NCI-H1694 (cell line): ENCODE measurements around the gene RDM1.
"Not testable (repeated sequence)": the region's sequence is repeated elsewhere in the genome, so short reads cannot be mapped to it uniquely, and the experiment has no call there.

Source experiments
- DNase-seq: peaks from one replicate; lab custom pipeline; 2025; lab: John Stamatoyannopoulos, UW

RDM1 gene

GRCh38 chr17:35898283-35899070 lies 32.1 kb downstream of the RDM1 start:
- DNase-seq = no peak

DNA sequence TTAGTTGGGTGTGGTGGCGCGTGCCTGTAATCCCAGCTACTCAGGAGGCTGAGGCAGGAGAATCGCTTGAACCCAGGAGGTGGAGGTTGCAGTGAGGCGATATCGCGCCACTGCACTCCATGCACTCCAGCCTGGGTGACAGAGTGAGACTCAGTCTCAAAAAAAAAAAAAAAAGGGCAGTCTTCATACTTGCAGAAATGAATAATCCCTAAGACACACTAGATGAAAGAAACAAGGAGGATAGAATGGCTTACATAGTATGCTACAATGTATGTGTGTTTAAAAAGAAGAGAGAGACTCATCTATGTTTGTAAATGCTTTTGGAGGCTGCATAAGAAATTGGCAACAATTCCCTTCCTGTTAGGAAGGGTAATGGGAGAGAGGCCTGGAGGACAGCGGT lies 32.8 kb downstream of the RDM1 start:
- not testable (repeated sequence) for DNase-seq

- DNase-seq = no peak
These were observed 34.7 kb downstream of the RDM1 start for GRCh38 chr17:35895636-35896587.

GRCh38 chr17:35894206-35894605 lies 36.4 kb downstream of the RDM1 start:
- no peak for DNase-seq

DNA sequence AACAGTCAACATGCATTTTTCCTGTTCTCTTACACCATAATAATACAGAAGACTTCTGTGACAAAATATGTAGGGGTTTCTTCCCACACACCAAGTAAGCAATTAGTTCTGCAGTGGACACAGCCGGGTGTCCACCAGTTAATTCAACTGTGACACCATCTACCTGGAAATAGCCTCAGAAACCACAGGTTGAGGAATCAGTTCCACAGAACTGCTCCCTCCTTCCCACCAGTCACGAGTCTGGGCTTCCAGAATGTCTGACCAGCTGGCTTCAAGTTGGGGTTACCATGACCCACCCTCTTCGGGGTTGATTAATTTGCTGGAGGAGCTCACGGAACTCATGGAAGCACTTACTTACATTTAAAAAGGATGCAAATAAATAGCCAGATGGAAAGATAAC lies 36.8 kb downstream of the RDM1 start:
- DNase-seq = no peak

DNA sequence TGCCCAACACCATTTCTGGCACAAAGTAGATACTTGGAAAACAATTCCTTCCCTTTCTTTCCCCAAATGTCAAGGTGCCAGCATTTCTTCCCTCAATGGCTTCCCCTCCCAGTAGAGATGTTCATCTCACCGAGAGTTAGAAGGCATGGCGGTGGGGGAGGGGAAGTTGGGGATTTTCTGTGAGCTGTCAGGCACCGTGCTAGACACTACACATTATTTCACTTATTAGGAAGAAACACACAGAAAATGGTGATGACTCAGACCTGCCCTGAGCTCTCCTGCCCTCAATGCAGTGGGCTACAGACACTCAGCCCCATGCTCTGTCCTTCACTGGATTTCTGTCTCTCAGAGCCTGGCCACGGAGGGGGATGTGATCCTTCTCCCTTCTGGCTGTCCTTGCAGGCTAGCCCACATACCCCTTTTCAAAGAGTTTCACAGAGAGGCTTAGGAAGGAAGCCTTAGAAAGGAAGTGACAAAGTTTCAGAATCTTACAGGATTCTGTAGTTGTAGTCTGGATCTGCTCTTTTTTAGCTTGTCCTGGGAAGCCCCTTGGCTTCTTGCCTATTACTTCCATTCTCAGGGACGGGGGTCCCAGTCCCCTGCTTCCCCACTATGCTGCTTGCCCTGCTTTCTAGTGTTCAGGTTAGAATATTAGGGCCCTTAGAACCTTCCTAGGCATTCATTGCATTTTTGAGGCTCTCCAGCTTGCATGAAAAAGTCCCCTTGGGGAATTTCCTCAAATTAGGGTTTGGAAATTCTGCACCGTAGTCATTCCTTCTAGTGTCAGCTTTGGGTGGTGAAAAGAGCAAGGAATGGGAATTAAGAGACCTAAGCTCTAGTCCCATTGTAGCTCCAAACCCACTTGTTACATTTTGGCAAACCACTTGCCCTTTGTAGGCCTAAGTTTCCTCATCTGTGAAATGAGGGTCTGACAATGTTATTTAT lies 38.2 kb downstream of the RDM1 start:
- DNase-seq = no peak

- DNase-seq = no peak
These were observed 39.3 kb downstream of the RDM1 start for GRCh38 chr17:35891269-35891668.

DNA sequence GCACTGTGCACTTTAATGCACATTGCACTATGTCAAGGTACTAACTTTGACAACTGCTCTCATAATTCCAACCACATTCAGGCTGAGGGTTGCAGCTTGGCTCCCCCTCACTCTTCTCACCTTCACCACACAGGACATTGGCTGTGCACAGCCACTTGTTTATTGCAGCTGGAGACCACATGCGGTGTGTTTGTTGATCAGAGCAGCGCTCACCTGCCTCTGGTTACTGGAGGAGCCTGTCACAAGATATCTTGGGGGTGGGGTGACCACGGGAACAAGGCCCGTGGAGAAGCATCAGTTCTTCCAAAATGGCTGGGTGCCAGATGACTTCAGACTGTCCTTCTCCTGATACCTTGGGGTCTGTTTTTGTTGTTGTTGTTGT lies 39.8 kb downstream of the RDM1 start:
- no peak for DNase-seq

- DNase-seq = peak; percentile 81
These were observed 40.5 kb downstream of the RDM1 start for GRCh38 chr17:35889818-35890773.

GRCh38 chr17:35889241-35889640 lies 41.3 kb downstream of the RDM1 start:
- DNase-seq = no peak

GRCh38 chr17:35879773-35880654 lies 50.6 kb downstream of the RDM1 start, which contains the start of gene CCL5:
Gene CCL5, minus strand, starts transcription at chr17:35880360.
- no peak for DNase-seq

- no peak for DNase-seq
These were observed 52.2 kb downstream of the RDM1 start for GRCh38 chr17:35878361-35878760.

GRCh38 chr17:35877345-35878029 lies 53.1 kb downstream of the RDM1 start:
- DNase-seq = no peak

- DNase-seq = no peak
These were observed 54.0 kb downstream of the RDM1 start for GRCh38 chr17:35876534-35876933.

DNA sequence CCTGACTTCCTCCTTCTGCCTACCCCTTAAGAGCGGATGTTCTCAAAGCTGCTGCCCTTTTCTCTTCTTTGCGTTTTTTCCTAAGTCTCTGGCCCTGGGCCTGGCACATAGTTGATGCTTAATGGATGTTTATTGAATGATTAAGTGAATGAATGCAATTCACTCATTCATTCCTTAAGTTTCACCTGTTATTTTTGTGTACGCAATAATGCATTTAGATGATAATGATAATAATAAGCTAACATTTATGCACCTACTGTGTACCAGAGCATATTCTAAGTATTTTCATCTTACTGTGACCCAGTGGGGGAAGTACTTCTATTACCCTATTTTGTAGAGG lies 54.8 kb downstream of the RDM1 start:
- no peak for DNase-seq

GRCh38 chr17:35875072-35875799 lies 55.3 kb downstream of the RDM1 start:
- no peak for DNase-seq

DNA sequence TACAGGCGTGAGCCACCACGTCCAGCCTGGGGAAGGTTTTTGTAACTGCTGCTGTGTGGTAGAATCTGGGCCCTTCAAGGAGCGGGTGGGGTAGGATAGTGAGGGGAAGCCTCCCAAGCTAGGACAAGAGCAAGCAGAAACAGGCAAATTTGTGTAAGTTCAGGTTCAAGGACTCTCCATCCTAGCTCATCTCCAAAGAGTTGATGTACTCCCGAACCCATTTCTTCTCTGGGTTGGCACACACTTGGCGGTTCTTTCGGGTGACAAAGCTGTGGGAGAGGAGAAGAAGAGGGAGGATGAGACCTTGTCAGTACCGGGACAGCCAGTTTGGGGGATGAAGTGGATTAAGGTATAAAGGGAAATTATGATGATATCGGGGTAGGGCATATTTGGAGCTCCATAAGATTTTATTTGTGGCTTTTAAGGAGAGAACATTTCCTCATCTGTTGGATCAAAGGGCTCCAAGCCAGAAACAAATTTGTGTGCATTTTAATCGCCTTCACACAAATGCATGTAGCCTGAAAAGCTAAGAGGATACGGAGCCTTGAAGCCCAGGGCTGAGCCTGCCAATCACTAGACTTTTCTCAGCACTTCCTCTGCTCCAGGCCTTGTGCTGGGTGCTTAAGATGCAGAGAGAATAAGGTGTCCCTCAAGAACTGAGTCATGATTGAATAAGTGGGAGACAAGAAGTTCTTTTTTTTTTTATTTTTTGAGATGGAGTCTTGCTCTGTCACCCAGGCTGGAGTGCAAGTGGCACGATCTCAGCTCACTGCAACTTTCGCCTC lies 58.2 kb downstream of the RDM1 start:
- DNase-seq = no peak
